GM23248 (cell line): ENCODE measurements around the gene ASB1. TPM values are rescaled to one million over a fixed set of nuclear protein-coding genes. Genes with fewer than 3 reads are reported as not detected.

ENCODE experiments used
- DNase-seq: peaks from one replicate; pipeline ENCODE4 v3.0.0-alpha.2; 2015
- H2AFZ ChIP-seq: fragments of 200-600 bp; sonication (generic); 2 replicates; pipeline ENCODE4 v1.6.1; 2016; ENCODE audit warnings: antibody characterized with exemption
- H3F3A ChIP-seq: fragments of 200-600 bp; sonication (generic); 2 replicates; pipeline ENCODE4 v1.6.1; 2016; ENCODE audit warnings: mild to moderate bottlenecking, antibody characterized with exemption, mixed run types; ENCODE audit not compliant: insufficient read depth
- H3K27ac ChIP-seq: fragments of 200-600 bp; sonication (generic); 2 replicates; pipeline ENCODE4 v1.5.1; 2016; ENCODE audit warnings: mild to moderate bottlenecking
- H3K27me3 ChIP-seq: fragments of 200-600 bp; sonication (generic); replicated peaks from 2 replicates; pipeline ENCODE4 v1.6.1; 2016; ENCODE audit warnings: mild to moderate bottlenecking; ENCODE audit not compliant: insufficient read depth
- H3K36me3 ChIP-seq: fragments of 200-600 bp; sonication (generic); 2 replicates; pipeline ENCODE4 v1.6.1; 2016; ENCODE audit warnings: low read depth, mild to moderate bottlenecking
- H3K4me1 ChIP-seq: fragments of 200-600 bp; sonication (generic); 2 replicates; pipeline ENCODE4 v1.6.1; 2016; ENCODE audit warnings: mild to moderate bottlenecking; ENCODE audit not compliant: insufficient read depth
- H3K4me2 ChIP-seq: fragments of 200-600 bp; sonication (generic); one replicate; pipeline ENCODE4 v1.6.1; 2016; ENCODE audit warnings: mild to moderate bottlenecking; ENCODE audit not compliant: unreplicated experiment
- H3K4me3 ChIP-seq: fragments of 200-600 bp; sonication (generic); 2 replicates; pipeline ENCODE4 v1.5.1; 2016; ENCODE audit warnings: mild to moderate bottlenecking
- H3K79me2 ChIP-seq: fragments of 200-600 bp; sonication (generic); 2 replicates; pipeline ENCODE4 v1.6.1; 2016; ENCODE audit warnings: mild to moderate bottlenecking; ENCODE audit not compliant: insufficient read depth
- H3K9ac ChIP-seq: fragments of 200-600 bp; sonication (generic); 2 replicates; pipeline ENCODE4 v1.6.1; 2016; ENCODE audit warnings: mild to moderate bottlenecking
- H3K9me2 ChIP-seq: fragments of 200-600 bp; sonication (generic); 2 replicates; pipeline ENCODE4 v1.6.1; 2016; ENCODE audit warnings: mixed run types, mild to moderate bottlenecking, moderate library complexity; ENCODE audit not compliant: insufficient read depth
- H3K9me3 ChIP-seq: fragments of 200-600 bp; sonication (generic); one replicate; pipeline ENCODE4 v1.6.1; 2017; ENCODE audit warnings: low read depth
- H4K20me1 ChIP-seq: fragments of 200-600 bp; sonication (generic); 2 replicates; pipeline ENCODE4 v1.6.0; 2016; ENCODE audit not compliant: insufficient read depth
- EZH2 ChIP-seq: fragments of 200-600 bp; sonication (generic); IDR thresholded peaks from 2 replicates; pipeline ENCODE4 v1.6.1; 2018; ENCODE audit warnings: antibody characterized with exemption, mild to moderate bottlenecking; ENCODE audit not compliant: insufficient read depth, poor library complexity, severe bottlenecking
- EZH2phosphoT487 ChIP-seq: fragments of 200-600 bp; sonication (generic); IDR thresholded peaks from 2 replicates; pipeline ENCODE4 v1.6.1; 2018; ENCODE audit warnings: antibody characterized with exemption, moderate library complexity, mild to moderate bottlenecking, low read depth; ENCODE audit not compliant: insufficient read depth
- WGBS, 2 experiments: methylation state at CpG; one replicate each; pipeline ENCODE4 v1.1.6; 2015 to 2017; ENCODE audit warnings: low lambda C conversion rate in 2 of 2, low coverage in 1 of 2; ENCODE audit errors: missing lambda C conversion rate in 2 of 2; 5-methylcytosine and 5-hydroxymethylcytosine counted together
- in situ Hi-C: fragments of 300-500 bp; cut with MboI; formaldehyde crosslinking; loops from 2 replicates; pipeline ENCODE4 v1.15.0; 2020
- polyA plus RNA-seq: library from polyadenylated mRNA; unstranded; fragments of >200 nt; fragmentation: Nextera tagmentation; extraction: Ambion mirVana; gene quantifications from 2 replicates; pipeline ENCODE4 v1.2.1, GENCODE V29; 2016
- total RNA-seq: library from RNA; depleted of rRNA; stranded (reverse); fragments of >200 nt; shearing (Covaris generic); gene quantifications from 2 replicates; pipeline ENCODE4 v1.2.3, GENCODE V29; 2014

Gene ASB1
- total and polyA plus RNA-seq, 2 experiments from 2014 or later: 35.3 to 35.5 TPM

DNA sequence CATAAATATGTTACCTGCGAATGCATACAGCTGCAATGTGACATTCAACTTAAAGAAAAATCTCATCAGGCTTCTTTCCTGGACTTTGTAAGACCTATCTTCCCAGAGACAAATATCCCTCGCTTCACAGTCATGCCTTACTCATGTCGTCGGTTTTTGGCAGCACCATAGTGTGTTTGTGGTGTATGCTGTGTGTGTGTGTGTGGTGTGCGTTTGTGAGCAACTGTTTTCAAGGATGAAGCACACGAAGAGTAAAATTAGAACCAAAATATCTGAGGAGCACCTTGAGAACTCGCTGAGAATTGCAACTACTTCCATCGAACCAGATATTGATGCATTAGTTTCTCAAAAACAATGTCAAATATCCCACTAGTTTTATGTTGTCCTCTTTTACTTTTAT lies 56.9 kb downstream of the ASB1 start:
- Histone ChIP-seq H3K4me1 (0 out of 2 replicates have a peak, but pooled peaks cover 7% of the 10 kb centered on the region), H3K4me3 (no peak overlapping the region), H3K36me3 (no peaks in the 10 kb centered on the region), H2AFZ (no peak overlapping the region), H3K9me2 (no peaks in the 10 kb centered on the region), H3K9ac (no peak overlapping the region), H3K4me2 (no peak overlapping the region), H3F3A (peaks cover 15% of the 10 kb centered on the region; the same call in 1 of the 2 replicates), H3K27ac (no peak overlapping the region), H4K20me1 (no peaks in the 10 kb centered on the region), H3K9me3 (no peaks in the 10 kb centered on the region), H3K79me2 (no peaks in the 10 kb centered on the region), H3K27me3 (no peaks in the 10 kb centered on the region)
- DNase-seq: peak; percentile 45
- 56 to 59% methylated on average over 8 of the region's 8 CpGs for WGBS, 2 experiments
- TF ChIP-seq EZH2phosphoT487 (no peak), EZH2 (no peak)
- in situ Hi-C loops: no loop called here

- in situ Hi-C loops: no loop called here
These were observed 58.1 kb downstream of the ASB1 start for GRCh38 chr2:238484522-238485452.

DNA sequence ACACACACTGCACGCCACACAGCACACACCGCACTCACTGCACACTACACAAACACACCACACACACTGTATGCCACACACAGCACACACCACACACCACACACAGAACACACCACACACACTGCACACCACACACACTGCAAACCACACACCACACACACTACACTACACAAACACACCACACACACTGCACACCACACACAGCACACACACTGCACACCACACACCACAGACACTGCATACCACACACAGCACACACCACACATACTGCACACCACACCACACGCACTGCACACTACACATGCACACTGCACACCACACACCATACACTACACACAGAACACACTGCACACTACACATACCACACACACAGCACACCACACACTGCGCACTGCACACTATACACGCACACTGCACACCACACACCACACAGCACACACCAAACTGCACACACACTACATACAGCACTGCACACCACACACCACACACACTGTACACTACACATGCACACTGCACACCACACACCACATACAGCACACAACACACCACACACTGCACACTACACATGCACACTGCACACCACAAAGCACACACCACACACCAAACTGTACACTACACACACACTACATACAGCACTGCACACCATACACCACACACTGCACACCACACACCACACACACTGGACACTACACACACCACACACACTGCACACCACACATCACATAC lies 59.6 kb downstream of the ASB1 start:
- Histone ChIP-seq H4K20me1 (no peaks in the 10 kb centered on the region), H3K9ac (no peak overlapping the region), H3K4me2 (no peak overlapping the region), H3K4me1 (0 out of 2 replicates have a peak, but pooled peaks cover 7% of the 10 kb centered on the region), H2AFZ (no peak overlapping the region), H3K4me3 (no peak overlapping the region), H3K36me3 (no peaks in the 10 kb centered on the region), H3K9me3 (no peaks in the 10 kb centered on the region), H3K9me2 (no peaks in the 10 kb centered on the region), H3K27me3 (no peaks in the 10 kb centered on the region), H3K79me2 (no peaks in the 10 kb centered on the region), H3K27ac (no peak overlapping the region), H3F3A (peaks cover 15% of the 10 kb centered on the region; the same call in 1 of the 2 replicates)
- 82 to 88% methylated on average over 4 to 5 of the region's 5 CpGs for WGBS, 2 experiments
- DNase-seq: no peak
- TF ChIP-seq EZH2phosphoT487: no peak
- no peak for TF ChIP-seq EZH2
- in situ Hi-C loops: no loop called here

More at GRCh38 chr2:238484522-238485452, 58.1 kb downstream of the ASB1 start:
- H3K4me2 ChIP-seq: no peak overlapping the region
- no peak for DNase-seq
- H3K9me2 ChIP-seq: no peaks in the 10 kb centered on the region
- H3K4me1 ChIP-seq: 0 out of 2 replicates have a peak, but pooled peaks cover 7% of the 10 kb centered on the region
- H3F3A ChIP-seq: peaks cover 15% of the 10 kb centered on the region; the same call in 1 of the 2 replicates
- H3K36me3 ChIP-seq: no peaks in the 10 kb centered on the region
- no peak overlapping the region for H3K4me3 ChIP-seq
- no peaks in the 10 kb centered on the region for H3K27me3 ChIP-seq
- TF ChIP-seq EZH2: no peak
- no peak for TF ChIP-seq EZH2phosphoT487
- H2AFZ ChIP-seq: no peak overlapping the region
- no peaks in the 10 kb centered on the region for H3K9me3 ChIP-seq
- H3K79me2 ChIP-seq: no peaks in the 10 kb centered on the region
- WGBS, 2 experiments: 97 to 98% methylated on average over 23 of the region's 23 CpGs
- no peak overlapping the region for H3K27ac ChIP-seq
- H4K20me1 ChIP-seq: no peaks in the 10 kb centered on the region
- H3K9ac ChIP-seq: no peak overlapping the region

DNA sequence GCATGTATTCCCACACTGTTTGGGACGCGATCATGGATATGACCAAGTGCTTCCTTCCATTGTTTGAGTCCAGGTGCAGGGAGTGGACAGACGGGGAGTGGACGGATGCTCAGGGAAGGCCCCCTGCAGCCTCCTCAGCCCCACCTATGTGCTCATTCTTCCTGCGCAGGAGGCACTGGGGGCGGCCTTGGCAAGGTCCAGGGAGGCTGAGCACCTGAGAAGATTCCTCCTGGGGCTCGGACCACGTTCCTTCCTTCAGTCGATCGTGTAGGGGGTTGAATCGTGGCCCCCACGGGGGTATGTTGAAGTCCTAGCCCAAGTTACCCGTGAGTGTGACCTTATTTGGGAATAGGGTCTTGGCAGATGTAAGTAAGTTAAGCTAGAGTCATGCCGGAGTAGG lies 60.4 kb downstream of the ASB1 start:
- no peak for DNase-seq
- H3K9me3 ChIP-seq: no peaks in the 10 kb centered on the region
- no peaks in the 10 kb centered on the region for H3K9me2 ChIP-seq
- H2AFZ ChIP-seq: no peak overlapping the region
- H3K9ac ChIP-seq: no peak overlapping the region
- H3K79me2 ChIP-seq: no peaks in the 10 kb centered on the region
- H3K36me3 ChIP-seq: no peaks in the 10 kb centered on the region
- H3K27ac ChIP-seq: no peak overlapping the region
- H4K20me1 ChIP-seq: no peaks in the 10 kb centered on the region
- no peak overlapping the region for H3K4me3 ChIP-seq
- no peak for TF ChIP-seq EZH2phosphoT487
- TF ChIP-seq EZH2: no peak
- H3K27me3 ChIP-seq: no peaks in the 10 kb centered on the region
- in situ Hi-C loops: no loop called here
- WGBS, 2 experiments: 97 to 98% methylated on average over 14 of the region's 14 CpGs
- 0 out of 2 replicates have a peak, but pooled peaks cover 7% of the 10 kb centered on the region for H3K4me1 ChIP-seq
- peaks cover 15% of the 10 kb centered on the region; the same call in 1 of the 2 replicates for H3F3A ChIP-seq
- no peak overlapping the region for H3K4me2 ChIP-seq
